ENCODE measurements around the gene NHS.

GRCh38 chrX:17432158-17432557, 57.2 kb downstream of the NHS start:
- TF ChIP-seq POLR2A (IDR thresholded peaks at IDR 0.05) (no peak), CTCF (IDR thresholded peaks at IDR 0.05 in 8 of 11, conservative IDR thresholded peaks at IDR 0.05 in 3 of 11) (no peak)
